GM21390 (cell line): ENCODE measurements around the gene EXD3.

Experiments used
- ATAC-seq: cut with Tn5 transposase; IDR thresholded peaks from one replicate; pipeline ENCODE4 v1.9.1; 2021; ENCODE audit not compliant: unreplicated experiment

EXD3 gene

GRCh38 chr9:137432687-137433348, 9.9 kb upstream of the EXD3 start:
- ATAC-seq = no peak

DNA sequence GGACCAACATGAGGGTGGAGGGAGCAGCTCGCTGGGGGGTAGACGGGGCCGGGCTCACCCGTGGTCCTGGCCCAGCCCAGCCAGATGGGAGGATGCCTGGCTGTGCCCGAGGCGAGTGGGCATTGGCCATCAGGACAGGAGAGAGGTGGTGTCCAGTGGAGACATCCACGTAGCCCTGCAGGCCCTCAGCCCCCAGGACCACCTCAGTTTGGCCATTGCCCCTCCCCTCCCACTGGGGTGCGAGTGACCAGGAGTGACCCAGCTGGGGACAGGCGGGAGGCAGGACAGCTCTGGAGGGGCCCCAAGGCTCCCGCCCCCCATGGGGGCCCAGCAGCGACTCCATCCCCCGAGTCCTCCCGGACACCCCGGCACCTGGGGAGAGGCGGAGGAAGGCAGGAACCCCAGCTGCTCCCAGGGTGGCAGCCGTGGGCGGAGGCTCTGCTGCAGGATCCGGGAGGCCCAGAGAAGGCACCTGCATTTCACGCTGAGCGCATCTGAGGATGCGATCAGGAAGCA, 8.5 kb upstream of the EXD3 start:
- no peak for ATAC-seq

DNA sequence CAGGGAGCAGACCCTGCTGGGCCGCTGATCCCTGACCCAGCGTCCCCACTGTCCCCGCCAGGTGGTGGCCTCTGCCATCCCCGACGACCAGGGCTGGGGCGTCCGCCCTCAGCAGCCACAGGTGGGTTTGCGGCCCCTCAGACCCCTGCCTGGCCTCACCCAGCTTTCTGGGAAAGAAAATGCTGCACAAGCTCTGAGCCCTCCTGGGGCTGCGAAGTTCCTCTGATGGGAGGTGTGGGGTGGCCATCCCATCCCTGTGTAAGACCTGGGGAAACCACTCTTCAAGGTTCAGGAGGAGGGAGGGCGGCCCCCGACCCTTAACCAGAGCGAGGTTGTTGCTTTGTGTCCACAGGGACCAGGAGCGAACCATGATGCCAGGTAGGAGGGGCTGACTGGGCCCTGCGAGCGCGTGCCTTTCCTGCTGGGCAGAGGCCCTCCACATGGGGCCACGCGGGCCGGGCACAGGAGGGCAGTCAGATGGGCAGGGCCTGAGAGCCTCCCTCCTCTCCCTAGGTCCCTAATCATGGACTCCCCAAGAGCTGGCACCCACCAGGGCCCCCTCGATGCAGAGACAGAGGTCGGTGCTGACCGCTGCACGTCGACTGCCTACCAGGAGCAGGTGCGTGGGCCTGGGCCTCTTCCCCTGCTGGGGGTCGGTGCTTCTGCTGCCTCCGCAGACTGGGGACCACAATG, 7.9 kb upstream of the EXD3 start:
- no peak for ATAC-seq

DNA sequence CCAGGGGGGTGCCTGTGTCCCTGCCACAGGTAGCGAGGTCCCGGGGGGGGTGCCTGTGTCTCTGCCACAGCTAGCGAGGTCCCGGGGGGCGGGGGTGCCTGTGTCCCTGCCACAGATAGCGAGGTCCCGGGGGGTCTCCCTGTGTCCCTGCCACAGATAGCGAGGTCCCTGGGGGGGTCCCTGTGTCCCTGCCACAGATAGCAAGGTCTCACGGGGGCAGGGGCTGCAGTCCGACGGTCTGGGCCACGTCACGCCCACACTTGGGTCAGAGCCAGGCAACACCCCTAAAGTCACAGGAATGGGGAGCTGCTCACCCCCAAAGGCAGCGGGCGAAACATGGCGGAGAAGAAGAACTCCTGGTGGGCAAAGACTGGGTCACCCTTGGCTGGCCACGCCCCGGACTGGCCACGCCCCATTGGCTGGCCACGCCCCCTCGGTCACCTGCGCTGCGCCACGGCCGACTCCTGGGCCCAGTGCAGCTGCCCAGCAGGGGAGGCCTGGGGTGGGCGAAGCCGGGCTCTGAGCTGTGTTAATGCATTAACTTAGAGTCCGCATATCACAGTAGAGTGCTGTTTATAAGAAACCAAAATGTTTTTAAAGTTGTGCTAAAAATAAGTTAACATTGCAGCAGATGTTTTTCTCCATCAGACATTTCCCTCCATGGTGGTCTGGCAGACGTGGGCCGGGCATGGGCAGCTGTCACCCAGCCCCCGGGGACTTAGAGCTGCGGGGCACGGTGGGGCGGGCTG, 7.2 kb upstream of the EXD3 start:
- ATAC-seq = no peak

GRCh38 chr9:137429546-137429890, 6.6 kb upstream of the EXD3 start:
- ATAC-seq = no peak

GRCh38 chr9:137428841-137429545, 6.0 kb upstream of the EXD3 start:
- no peak for ATAC-seq

- ATAC-seq = no peak
Observed at GRCh38 chr9:137428311-137428630, 5.3 kb upstream of the EXD3 start.

DNA sequence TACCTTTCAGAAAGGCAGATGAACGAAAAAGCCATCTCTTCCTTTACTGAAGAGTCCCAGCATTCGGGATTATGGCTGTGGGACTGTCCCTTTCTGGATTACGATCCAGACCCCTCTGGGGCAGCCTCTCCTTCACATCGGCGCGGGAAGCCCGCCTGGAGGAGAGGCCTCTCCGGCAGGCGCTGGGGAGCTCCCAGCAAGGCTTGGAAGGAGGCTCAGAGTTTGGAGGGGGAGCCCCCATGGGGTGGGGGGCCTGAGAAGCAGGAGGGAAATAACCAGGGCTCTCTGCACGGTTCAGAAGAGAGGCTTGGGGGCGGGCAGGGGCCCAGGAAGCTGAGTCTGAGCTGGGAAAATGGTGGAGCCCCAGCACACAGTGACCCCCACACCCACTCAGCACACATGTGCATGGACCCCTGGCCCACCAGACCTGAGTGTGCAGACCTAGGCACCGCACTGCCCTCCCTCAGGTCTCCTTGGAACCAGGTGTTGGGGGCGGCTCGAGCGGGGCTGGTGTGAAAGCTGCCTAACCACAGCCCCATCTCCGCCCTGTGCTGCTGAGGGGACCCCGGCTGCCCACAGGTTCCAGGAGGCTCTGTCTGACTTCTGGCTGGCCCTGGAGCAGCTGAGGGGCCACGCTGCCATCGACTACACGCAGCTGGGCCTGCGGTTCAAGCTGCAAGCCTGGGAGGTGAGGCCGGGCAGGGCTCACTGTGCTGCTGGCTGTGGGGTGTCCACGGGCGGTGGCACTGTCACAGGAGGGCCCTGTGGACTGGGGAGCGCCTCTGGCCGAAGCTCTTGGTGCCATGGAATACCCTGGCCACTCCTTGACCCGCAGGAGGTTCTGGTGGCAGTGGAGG, 4.7 kb upstream of the EXD3 start:
- ATAC-seq = no peak

DNA sequence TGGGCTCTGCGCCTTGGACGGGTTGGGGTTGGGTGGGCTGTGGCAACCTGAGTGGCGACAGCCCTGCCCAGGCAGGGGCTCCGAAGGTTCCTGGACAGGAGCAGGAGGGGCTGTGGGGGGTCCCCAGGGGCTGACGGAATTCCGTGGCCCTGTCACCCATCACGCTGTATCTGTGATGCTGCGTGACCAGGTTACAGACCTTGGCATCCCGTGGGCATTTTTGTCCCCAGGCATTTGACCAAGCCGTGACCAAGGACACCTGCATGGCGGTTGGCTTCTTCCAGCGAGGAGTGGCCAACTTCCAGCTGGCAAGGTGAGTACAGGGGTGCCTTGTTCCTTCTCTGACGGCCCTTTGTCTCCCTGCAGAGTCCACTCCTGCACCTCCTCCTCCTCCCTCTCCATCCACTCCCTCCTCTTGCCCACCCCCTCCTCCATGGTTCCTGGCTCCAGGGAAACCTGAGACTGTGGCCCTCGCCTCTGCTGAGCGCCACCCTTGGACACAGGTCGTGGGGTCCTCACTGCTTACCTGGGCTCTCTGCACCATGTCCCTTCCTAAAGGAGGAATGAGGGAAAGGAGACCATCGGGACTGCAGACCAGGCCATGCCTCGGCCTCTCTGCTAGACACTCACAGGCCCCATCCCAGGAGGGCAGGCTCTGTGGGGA, 3.2 kb upstream of the EXD3 start:
- no peak for ATAC-seq

DNA sequence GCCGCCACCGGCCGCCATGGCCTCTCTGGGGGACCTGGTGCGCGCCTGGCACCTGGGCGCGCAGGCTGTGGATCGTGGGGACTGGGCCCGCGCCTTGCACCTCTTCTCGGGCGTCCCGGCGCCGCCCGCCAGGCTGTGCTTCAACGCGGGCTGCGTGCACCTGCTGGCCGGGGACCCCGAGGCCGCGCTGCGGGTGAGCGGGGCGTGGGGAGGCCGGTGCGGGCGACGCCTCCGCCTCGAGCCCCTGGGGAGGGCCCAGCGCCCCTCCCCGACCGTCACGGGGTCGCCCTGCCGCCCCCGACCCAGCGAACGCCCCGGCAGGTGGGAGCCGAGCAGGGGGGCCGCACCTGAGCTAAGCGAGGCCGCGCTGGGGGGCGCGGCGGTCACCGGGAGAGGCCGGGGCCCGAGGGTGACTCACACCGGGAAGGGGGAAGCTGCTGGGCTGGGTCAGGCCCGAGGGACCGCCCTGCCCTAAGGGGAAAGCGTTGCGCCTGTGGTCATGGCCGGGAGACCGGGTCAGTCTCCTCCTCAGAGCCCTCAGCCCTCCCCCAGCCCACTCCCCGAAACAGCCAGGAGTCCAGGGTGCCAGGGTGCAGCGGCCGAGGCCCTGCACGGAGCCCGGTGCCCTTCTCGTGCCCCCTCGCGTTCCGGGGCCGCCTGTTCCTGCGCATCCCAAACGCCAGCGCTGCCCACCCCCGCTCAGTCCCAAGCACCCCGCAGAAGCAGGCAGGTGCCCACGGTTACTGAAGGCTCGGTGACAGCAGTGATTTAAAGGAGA, 741 bp upstream of the EXD3 start:
- ATAC-seq = peak; percentile 16

DNA sequence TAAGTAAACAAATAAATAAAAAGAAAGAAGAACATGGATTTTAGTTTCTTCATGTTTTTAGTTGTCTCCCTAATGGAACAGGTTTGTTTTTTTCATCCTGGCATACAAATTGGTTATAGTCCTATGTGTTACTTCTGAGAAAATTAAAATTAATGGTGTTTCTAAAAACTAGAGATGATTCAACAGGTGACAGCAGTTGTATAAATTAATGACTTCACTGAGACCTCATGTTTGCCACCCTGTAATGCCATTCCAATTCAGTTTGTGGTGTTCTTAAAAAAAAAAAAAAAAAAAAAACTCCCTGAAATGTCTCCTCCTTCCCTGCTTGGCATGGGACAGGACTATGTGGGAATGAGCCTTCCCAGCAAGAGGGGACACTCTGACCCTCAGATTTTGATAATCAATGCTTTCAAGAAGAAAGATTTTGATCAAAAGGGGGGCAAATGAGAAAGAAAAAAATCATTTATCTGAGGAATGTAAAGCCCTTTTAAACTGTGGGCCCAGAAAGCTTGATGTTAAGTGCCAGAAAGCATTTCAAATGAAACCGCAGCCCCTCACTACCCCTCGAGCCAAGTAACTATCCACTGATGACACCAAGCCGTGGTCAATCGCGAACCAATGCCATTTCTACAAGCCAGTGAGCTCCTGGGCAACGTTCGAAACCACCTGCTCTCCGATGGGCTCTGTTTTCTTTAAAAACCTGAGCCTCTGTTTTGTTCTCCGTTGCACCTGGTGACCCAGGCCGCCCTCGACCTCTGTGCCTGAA, 941 bp downstream of the EXD3 start:
- ATAC-seq = no peak

- no peak for ATAC-seq
Observed at GRCh38 chr9:137417161-137418021, 5.6 kb downstream of the EXD3 start.

DNA sequence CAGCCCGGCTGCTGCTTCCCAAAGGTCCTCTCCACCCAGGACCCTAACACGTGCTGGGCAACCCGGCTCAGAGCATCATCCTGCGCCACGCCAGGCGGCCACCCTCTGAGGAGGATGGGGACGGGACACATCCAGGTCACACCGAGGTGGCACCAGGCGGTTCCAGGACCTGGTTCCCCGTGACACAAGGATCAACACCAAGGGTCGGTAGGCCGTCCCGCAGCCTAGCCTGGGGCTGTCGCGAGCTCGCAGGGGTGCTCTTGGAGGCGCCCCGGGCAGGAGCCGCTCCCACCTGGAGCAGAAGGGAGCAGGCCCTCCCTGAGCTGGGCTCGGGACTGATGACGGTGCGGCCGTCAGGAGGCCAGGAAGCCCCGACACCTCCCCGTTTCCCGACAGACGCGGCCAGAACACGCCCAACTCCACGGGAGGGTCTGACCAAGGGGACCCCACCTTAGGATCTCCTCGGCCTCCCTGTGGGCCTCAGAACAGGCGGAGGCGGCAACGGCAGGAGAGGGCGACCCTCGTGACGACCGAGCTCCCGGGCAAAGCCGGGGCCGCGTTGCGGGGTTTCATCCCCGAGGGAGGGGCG, 6.3 kb downstream of the EXD3 start:
- no peak for ATAC-seq

- ATAC-seq = no peak
Observed at GRCh38 chr9:137416006-137416562, 6.9 kb downstream of the EXD3 start.

- no peak for ATAC-seq
Observed at GRCh38 chr9:137415451-137415850, 7.5 kb downstream of the EXD3 start.

GRCh38 chr9:137412431-137412830, 10.5 kb downstream of the EXD3 start:
- no peak for ATAC-seq
